Globus pallidus (tissue), 1 donor: Measurements from ENCODE around the gene EFTUD2.

Experiments
- DNase-seq: peaks from one replicate; pipeline ENCODE4 v3.0.0-alpha.2; 2015; ENCODE audit warnings: low spot score

EFTUD2 gene

GRCh38 chr17:44887971-44888954, 11.0 kb downstream of the EFTUD2 start:
- DNase-seq, result no peak

DNA sequence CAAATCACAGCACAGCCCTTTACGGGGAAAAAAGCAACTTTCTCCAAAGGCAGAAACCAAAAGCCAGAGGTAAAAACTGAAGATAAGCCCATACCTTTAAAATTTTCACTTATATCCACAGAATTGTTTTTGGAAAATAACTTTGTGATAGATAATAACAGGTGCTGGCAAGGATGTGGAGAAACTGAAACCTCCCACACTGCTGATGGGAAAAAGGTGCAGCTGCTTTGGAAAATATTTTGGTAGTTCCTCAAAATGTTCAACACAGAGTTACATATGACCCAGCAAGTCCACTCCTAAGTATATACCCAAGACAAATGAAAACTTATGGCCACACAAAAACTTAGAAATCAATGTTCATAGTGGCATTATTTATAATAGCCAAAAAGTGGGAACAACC, 12.2 kb downstream of the EFTUD2 start:
- DNase-seq, result no peak

- no peak for DNase-seq
Measured at GRCh38 chr17:44884941-44885340, 14.3 kb downstream of the EFTUD2 start.

GRCh38 chr17:44881145-44881544, 18.1 kb downstream of the EFTUD2 start:
- DNase-seq, result no peak

DNA sequence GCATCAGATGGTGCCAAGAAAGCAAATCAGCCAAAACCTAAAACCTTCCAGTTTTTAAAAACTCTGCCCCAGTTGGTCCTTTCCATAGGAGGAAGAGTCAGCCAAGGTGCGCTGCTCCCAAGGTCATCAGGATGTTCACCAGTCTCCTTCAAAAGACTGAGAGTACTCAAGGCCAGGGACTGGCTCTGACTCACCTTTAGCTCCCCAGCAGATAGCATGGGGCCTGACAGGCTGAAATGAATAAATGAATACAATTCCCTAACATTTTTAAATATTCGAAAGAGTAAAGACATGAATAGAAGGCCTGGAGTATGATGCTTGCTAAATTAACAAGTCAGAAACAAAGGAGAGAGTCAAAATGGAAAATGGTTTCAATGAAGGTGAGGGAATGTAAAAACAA, 19.2 kb downstream of the EFTUD2 start:
- DNase-seq, result no peak

GRCh38 chr17:44879376-44879775, 19.9 kb downstream of the EFTUD2 start:
- no peak for DNase-seq

GRCh38 chr17:44878627-44879221, 20.5 kb downstream of the EFTUD2 start:
- peak; percentile 17 for DNase-seq

DNA sequence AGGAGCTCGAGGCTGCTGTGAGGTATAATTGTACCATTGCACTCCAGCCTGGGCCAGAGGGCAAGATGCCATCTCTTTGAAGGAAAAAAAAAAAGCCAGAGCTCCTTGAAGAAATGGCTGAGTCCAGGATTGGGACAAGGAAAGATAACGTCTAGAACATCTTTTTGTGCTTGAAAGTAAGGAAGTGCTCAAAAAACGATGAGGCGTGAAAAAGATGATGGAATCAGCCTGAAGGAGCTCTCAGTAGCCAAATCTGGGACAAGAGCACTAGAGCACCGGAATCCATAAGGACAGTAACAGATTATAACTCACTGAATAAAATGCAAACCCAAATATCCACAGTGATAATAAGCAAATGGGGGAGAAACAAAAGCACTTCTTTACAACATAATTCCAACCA, 22.1 kb downstream of the EFTUD2 start:
- DNase-seq, result no peak

GRCh38 chr17:44875761-44876160, 23.5 kb downstream of the EFTUD2 start:
- DNase-seq, result no peak

GRCh38 chr17:44872131-44872768, 27.0 kb downstream of the EFTUD2 start:
- DNase-seq, result no peak

DNA sequence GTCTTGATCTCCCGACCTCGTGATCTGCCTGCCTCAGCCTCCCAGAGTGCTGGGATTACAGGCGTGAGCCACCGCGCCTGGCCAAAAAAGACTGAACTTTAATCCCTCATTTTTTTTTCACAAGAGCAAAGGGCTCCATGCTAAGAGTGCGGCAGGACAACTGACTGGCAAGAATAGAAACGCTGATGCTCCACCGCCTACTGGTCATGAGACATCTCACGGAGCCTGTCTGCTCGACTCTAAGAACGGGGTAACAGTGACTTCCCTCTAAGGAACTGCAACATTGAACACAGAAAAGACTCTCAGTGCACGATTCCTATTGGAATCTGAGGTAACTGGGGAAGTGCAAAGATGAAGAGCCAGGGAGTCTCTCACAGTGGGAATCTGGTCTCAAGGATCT, 27.7 kb downstream of the EFTUD2 start:
- DNase-seq, result no peak

DNA sequence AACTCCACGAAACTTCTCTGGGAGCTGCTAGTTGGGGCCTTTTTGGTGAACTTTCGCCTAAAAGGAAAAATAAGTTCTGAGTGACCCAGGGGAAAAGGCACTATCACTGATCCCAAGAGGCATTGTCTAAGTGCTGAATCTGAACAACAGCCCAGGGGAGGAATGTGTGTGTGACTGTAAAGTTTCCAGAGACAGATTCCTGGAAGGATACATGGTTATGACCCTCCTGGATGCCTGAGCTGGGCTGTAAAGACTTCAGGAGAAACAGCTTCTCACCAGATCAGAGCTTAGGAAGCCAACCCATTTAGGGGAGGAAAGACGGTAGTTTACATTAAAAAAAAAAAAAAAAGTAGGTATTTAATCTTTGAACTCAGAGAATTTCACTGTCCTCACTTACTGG, 31.4 kb downstream of the EFTUD2 start:
- DNase-seq, result no peak

- DNase-seq, result no peak
Measured at GRCh38 chr17:44865931-44866330, 33.3 kb downstream of the EFTUD2 start.

- peak; percentile 50 for DNase-seq
Measured at GRCh38 chr17:44865231-44865660, 34.0 kb downstream of the EFTUD2 start.

GRCh38 chr17:44864831-44865230, 34.4 kb downstream of the EFTUD2 start:
- DNase-seq, result no peak

DNA sequence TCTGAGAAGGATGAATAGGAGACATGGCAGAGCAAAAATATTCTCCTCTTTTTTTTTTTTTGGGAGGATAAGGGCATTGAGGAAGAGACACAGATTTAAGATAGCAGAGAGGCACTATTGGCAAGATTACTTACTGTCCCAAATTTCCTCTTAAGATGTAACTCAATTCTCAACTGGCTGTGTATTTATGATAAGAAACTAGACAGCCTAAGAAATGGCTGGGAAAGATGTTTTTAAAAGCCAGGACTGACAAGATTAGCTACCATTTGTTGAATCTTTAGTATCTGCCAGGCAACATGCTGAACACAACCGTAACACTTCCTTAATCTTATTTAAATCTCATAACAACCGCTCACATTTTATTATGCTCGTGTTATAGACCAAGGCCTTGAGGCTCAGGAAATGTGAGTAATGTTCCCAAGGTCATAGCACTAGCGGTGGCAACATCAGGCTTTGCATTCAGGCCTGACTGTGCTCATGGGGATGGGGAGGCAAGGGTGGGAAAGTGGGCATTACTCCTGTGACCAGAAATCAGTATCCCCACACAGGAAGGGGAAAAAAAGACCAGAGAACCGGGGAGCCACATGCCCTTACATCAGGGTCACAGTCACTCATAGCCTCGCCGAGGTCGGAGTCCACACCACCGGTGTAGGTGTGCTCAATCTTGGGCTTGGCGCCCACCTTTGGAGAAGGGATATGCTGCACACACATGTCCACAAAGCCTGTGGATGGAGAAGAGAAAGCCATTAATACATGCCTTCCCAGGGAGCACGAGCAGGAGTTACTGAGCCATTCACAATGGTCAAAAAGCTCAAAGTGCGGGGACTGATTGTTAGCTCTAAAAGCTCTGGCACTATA, 36.0 kb downstream of the EFTUD2 start:
- DNase-seq, result no peak

- no peak for DNase-seq
Measured at GRCh38 chr17:44862278-44862914, 36.8 kb downstream of the EFTUD2 start.

DNA sequence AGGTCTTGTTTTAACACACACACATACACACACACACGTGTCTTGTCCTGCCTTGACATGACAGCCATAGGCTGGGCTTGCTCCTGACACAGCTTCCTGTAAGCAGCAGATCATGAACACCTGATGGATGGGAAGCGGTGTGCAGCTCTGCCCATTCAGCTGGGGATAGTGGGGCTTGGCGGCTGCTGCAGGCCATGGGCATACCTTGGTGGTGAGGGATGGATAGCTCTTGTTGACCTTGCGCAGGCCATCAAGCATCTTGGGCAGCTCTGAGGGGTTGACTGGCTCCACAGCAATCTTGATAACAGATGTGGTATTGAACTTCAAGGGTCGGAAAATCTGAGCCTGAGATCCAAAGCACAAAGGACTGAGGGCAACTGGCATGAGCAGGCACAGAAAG, 39.5 kb downstream of the EFTUD2 start:
- DNase-seq, result no peak

GRCh38 chr17:44854192-44854591, 45.1 kb downstream of the EFTUD2 start:
- no peak for DNase-seq

- no peak for DNase-seq
Measured at GRCh38 chr17:44850612-44851011, 48.6 kb downstream of the EFTUD2 start.

- no peak for DNase-seq
Measured at GRCh38 chr17:44850025-44850424, 49.2 kb downstream of the EFTUD2 start.
